Measurements from ENCODE around the gene RNF181. TPM values are rescaled to one million over a fixed set of nuclear protein-coding genes. Genes with fewer than 3 reads are reported as not detected.
A peak's percentile ranks its signal among the peaks of the same experiment; 100 is the strongest.

RNF181 gene
- total and polyA plus RNA-seq, 2 of the 13 experiments (the other 11 are each of a cell fraction or from before 2014, with no cell fraction given), result 224 to 578 TPM

- TF ChIP-seq THAP8 (CRISPR knock-in tag; IDR thresholded peaks at IDR 0.05; ENCODE audit: borderline replicate concordance) (no peak; the same call in 1 of the 2 replicates), ZBTB2 (CRISPR knock-in tag; IDR thresholded peaks at IDR 0.05; ENCODE audit: low read depth) (peak; percentile 44; the same call in 1 of the 2 replicates), RFX3 (CRISPR knock-in tag; IDR thresholded peaks at IDR 0.05) (no peak), LBX2 (CRISPR knock-in tag; IDR thresholded peaks at IDR 0.05; ENCODE audit: borderline replicate concordance) (no peak), NONO (IDR thresholded peaks at IDR 0.05) (no peak), NONO (CRISPR knock-in tag; conservative IDR thresholded peaks at IDR 0.05) (peak; percentile 80), ZNF558 (CRISPR knock-in tag; IDR thresholded peaks at IDR 0.05; ENCODE audit: borderline replicate concordance) (peak; percentile 96), PHF20 (CRISPR knock-in tag; IDR thresholded peaks at IDR 0.05) (peak; percentile 86), MATR3 (CRISPR knock-in tag; IDR thresholded peaks at IDR 0.05) (no peak), KAT2B (IDR thresholded peaks at IDR 0.05; ENCODE audit: borderline replicate concordance, low read depth, low read length) (no peak), ZBTB7B (CRISPR knock-in tag; IDR thresholded peaks at IDR 0.05) (peak; percentile 35; the same call in 1 of the 2 replicates), STAT6 (CRISPR knock-in tag; IDR thresholded peaks at IDR 0.05; ENCODE audit: borderline replicate concordance) (no peak), HOXA5 (CRISPR knock-in tag; IDR thresholded peaks at IDR 0.05) (peak; percentile 63; the same call in 1 of the 2 replicates), ZBTB42 (CRISPR knock-in tag; IDR thresholded peaks at IDR 0.05) (no peak), ZNF33B (CRISPR knock-in tag; IDR thresholded peaks at IDR 0.05) (no peak; the same call in 1 of the 2 replicates), TMF1 (CRISPR knock-in tag; IDR thresholded peaks at IDR 0.05; ENCODE audit: low read depth) (peak; percentile 5; the same call in 1 of the 2 replicates), ZNF530 (CRISPR knock-in tag; IDR thresholded peaks at IDR 0.05; ENCODE audit: low read depth) (0 out of 2 replicates have a peak, but pooled peaks have one; percentile 1), ZNF883 (CRISPR knock-in tag; IDR thresholded peaks at IDR 0.05; ENCODE audit: not compliant biosample characterization) (no peak), POLR2AphosphoS2 (IDR thresholded peaks at IDR 0.05; ENCODE audit: low read depth, low read length) (no peak), ZFP91 (CRISPR knock-in tag; IDR thresholded peaks at IDR 0.05; ENCODE audit: borderline replicate concordance) (peak; percentile 87), KMT2A (CRISPR knock-in tag; IDR thresholded peaks at IDR 0.05) (peak; percentile 70; the same call in 1 of the 2 replicates), ZNF24 (IDR thresholded peaks at IDR 0.05) (no peak), TCF7 (IDR thresholded peaks at IDR 0.05; ENCODE audit: low read depth) (no peak), ZNF619 (CRISPR knock-in tag; IDR thresholded peaks at IDR 0.05) (peak; percentile 94; the same call in 1 of the 2 replicates)
Observed at GRCh38 chr2:85595301-85596025, at the start of gene RNF181 (continued).
